T-helper 2 cell treated with Interferon-gamma antibody and Interleukin-4, amounts not matched to agents 100 ng/mL and 5 ng/mL, for 36 hours (primary cell): ENCODE results near the gene B4GALT1. TPM values are rescaled to one million over a fixed set of nuclear protein-coding genes. Genes with fewer than 3 reads are reported as not detected.

Experiments
- intact Hi-C: fragments of 100-400 bp; cut with micrococcal nuclease; formaldehyde crosslinking; loops from one replicate; pipeline ENCODE4 v1.15.1; 2023
- total RNA-seq: library from RNA; stranded (reverse); gene quantifications from 2 replicates; pipeline ENCODE4 v1.2.3, GENCODE V29; 2022

The B4GALT1 gene
- total RNA-seq, 1 donor from 2014 or later, result 41.8 TPM

DNA sequence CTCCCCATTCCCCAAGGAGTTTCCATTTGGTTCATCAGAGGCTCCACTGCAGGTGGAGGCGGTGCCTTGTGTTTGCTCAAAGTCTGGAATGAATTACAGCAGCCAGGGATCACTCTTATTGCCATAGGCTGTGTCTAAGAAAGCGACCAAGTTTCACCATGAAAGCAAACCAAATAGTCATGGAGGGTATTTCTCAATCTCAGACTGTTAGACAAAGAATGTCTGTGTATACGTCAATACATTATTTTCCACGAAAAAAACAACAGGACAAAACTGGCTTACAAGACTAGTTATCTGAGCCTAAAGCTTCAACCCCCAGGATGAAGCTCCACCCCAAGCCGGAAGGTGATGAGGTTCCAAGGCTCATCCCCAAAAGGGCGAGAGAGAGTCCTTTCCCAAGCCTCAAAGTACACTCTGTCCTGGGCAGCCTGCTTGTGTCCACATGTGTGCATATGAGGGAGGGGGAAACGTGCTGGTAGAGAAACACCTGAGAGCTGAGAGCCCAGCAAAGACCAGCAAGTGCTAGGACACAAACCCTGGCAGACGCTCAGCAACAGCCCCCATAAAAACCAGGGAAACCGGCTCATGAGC is 4.3 kb downstream of the B4GALT1 start:
- intact Hi-C loops, result loop anchor here (10.0 kb wide), 1 partner anchor 882 kb away; the partner anchor contains the start of gene UBAP2

DNA sequence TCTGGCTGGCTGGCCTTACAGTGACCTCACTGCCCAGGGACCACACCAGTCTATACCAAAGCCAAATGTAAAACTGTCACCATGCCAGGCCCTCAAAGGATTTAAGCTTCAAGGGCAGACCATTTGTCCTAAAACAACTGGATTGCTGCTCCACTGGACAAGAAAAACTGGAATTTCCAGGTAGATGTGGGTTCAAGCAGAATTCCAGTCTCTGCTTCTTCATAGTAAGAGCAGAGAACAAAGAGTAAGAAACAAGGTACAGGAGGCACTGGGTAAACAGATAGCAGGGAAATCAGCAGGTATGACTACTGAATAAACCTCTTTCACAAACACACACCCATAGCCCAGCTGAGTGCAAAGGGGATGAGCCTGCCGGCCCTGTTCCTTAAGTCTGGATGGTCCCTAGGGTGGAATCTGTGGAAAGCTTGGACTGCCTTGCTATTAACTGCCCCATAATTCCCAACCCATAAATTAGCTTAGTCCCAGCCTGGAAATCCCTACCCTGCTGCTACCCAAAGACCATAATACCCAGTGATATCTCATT is 5.5 kb downstream of the B4GALT1 start:
- intact Hi-C loops, result loop anchor here (10.0 kb wide), 1 partner anchor 883 kb away; the partner anchor contains the start of gene UBAP2

DNA sequence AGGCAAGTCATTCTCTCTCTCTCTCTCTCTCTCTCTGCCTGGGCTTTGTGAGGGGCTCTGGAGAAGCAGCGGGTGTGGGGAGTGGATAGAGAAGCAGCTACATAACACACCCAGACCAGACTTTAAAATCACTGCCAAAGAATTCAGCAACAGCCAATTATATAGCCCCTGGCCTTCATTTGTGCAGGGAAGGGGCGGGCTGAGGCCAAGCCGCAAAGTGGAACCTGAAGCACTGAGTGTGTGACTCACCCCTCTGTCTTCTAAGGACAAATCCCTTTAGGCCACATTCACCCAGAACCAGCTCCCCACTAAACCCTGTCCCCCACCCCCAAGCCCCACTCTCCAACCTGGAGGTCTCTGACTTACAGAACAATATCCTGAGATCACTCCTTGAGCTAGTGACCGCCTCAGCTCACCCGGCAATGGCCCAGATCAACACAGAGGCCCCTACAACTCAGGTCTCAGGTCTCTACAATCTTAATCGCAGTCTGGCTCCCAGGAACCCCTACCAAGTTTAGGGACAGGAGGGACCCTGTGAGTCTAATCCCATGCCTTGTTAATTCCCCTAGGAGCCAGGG is 6.0 kb downstream of the B4GALT1 start:
- intact Hi-C loops, result loop anchor here (10.0 kb wide), 1 partner anchor 884 kb away; the partner anchor contains the start of gene UBAP2

DNA sequence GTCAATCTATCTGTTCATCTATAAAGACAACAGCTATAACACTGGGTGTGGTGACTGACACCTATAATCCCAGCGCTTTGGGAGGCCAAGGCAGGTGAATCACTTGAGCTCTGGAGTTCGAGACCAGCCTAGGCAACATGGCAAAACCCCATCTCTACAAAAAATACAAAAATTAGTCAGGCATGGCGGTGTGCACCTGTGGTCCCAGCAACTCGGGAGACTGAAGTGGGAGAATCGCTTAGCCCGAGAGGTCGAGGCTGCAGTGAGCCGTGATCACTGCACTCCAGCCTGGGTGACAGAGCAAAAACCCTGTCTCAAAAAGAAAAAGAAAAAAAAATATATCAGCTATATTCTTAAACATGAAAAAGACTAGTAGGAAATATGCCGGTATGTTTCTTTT is 6.7 kb downstream of the B4GALT1 start:
- intact Hi-C loops, result loop anchor here (10.0 kb wide), 1 partner anchor 884 kb away; the partner anchor contains the start of gene UBAP2

DNA sequence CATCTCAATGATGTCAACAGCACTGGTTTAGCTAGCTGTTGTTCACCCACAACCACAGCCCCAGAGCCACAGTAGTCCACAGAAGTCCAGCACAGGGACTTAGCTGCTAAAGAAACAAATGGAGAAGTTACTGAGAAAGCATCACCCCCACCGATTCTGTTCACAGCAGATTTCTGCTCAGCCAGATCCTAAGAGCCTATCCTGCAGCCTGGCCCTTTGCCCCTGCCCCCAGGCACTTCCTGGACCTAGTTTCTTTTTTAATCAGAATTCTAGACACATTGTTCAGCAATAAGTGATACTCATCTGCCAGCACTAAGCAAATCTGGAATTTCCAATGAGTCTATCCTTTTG is 7.4 kb downstream of the B4GALT1 start:
- intact Hi-C loops, result loop anchor here (10.0 kb wide), 1 partner anchor 885 kb away; the partner anchor contains the start of gene UBAP2

DNA sequence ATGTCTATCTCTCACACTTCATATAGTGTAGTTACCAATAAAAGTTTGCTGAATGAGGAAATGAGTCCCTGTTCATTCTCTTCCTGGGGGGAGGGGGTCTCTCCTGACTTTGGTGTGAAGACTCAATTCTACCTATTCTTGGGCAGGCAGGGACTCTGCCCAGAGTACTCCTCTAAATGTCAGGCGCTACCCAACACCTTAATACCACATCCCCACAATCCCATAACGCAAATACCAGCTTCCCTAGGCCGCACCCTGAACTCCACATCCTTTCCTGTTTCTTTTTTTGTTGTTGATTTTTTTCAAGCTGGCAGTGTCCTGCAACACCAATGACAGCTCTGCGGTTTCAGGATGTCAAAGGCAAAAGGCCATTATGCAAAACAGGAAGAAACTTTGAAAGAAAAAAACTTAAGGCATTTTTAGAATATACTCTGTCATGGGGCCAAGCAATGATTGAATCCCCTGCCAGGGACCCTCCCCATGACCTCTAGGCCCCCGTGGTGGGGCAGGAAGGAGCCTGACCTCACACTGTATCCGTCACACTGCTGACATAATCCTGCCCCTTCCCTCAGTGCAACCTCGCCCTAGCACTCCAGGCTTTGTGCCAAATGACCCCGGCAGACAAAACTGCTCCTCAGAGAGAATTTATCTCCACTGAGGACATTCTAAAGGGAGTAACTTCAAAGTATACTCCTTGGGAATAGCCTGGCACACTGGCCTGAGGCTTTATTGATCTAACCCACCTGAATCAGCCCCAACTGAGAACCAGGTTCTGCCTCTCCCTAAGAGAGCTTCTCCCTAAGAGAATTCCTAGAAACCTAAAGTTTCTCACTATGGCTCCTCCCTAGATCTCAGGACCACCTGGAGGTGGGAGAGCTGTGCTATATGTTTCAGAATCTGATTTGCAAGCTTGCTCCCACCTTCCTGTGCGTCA is 8.0 kb downstream of the B4GALT1 start:
- intact Hi-C loops, result no loop called here

DNA sequence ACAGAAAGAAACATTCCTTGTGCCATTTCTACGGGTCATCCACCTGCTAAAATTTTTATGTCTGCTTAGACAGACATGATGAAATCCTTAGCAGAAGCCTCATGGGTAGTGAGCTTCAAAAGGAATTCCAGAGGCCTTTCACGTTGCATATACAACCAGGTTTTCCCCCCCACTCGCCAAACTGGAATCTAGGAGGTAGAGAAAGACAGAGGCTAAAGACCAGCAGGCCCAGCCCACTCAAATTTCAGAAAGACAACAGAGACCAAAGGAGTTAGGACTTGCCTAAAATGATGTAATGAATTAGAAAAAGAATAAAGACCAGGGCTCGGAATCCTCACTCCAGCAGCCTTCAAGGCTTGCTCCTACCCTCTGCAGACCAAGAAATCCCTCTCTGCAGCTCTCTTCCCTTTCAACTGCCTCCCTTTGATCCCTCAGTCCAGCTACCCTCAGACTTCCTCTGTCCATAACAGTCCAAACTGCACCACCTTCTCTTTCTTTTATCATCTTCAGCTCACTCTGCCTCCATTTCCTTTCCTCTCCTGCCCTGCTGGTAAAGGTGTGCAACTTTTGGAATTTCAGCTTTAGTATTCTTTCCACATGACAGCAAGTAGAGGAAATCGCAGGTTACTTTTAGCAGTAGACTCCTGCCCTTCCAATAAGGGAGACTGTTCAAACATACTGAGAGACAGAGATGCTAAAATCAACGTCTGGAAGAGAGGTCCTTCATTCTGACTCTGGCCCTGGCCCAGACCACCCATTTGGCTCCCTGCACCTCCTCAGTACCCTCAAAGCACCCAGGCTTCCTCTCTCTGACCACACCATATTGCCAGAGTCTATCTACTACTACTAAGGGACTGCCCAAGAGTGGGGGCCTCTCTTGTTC is 8.9 kb downstream of the B4GALT1 start:
- intact Hi-C loops, result no loop called here

DNA sequence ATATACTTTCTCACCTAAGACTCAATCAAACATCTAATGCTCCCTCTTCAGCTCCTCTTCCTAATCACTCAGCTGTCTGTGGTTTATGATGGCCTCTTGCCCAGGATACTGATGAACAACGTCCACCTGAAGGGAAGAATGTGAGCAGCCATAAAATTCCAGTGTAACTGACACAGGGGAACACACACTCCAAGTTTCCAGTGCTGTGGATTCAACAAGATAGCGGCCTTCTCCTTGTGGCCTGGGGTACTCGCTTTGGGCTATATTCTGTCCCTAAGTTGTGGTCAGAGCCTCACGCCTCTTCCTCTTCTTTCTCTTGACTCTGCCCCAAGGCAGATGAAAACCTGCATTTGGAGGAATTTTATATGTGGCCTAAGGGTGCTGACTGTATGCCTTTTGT is 11.7 kb downstream of the B4GALT1 start:
- intact Hi-C loops, result no loop called here

DNA sequence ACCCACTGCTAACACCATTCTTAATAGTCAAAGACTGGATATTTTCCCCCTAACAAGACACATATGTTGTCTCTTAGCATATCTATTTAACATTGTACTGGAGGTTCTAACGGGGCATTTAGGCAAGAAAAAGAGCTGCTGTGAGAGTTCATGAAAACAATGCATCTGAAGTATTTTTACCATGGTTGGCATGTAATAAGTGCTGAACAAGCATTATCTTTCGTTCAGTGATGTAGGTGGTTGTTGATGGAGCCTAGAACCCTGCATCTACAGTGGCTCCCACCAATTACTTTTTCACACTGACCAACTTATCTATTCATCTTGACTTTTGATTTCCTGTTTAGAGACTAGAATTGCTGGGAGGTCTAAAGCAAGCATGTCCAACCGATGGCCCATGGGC is 12.8 kb downstream of the B4GALT1 start:
- intact Hi-C loops, result no loop called here

DNA sequence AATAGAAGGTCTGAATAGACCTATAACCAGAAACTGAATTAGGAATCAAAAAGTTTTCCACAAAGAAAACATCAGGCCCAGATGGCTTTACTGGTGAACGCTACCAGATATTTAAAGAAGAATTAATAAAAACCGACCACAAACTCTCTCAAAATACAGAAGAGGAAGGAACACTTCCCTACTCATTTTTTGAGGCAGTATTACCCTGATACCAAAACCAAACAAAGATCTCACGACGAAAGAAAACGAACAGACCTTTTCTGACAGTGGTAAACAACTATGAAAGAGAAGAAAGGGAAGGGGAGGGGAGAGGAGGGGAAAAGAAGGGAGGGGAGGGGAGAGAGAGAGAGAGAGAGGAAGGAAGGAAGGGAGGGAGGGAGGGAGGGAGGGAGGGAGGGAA is 13.5 kb downstream of the B4GALT1 start:
- intact Hi-C loops, result no loop called here

DNA sequence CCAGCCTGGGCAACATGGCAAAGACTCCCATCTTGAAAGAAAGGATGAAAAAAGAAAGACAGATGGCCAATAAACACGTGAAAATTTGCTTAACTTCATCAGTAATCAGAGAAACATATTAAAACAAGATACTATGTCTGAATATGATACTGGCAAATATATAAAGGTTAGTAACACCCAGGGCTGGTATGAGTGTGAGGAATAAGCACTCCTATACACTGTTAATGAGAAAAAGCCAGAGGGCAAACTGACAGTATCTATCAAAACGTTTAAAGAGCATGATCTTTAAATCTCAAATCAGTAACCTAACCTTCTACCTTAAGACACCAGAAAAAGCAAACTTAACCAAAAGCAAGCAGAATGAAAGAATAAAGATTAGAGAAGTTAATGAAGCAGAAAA is 14.1 kb downstream of the B4GALT1 start:
- intact Hi-C loops, result no loop called here

DNA sequence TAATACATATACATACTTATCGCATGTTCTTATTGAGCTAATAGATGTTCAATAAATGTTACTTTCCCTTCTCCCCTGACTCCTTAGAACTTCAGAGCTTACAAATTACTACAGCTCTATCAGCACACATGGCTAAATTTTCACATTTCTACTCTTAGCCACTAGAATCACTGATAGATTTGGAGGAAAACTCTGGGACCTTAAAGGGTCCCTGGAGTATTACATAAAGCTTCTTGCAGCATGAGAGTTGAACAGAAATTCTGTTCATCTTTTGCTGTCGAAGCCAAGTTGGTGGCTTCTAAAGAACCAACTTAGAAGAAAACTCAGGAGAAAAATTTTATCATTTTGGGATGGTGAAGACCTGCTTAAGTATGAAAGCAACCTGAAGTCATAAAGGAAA is 15.5 kb downstream of the B4GALT1 start:
- intact Hi-C loops, result no loop called here

DNA sequence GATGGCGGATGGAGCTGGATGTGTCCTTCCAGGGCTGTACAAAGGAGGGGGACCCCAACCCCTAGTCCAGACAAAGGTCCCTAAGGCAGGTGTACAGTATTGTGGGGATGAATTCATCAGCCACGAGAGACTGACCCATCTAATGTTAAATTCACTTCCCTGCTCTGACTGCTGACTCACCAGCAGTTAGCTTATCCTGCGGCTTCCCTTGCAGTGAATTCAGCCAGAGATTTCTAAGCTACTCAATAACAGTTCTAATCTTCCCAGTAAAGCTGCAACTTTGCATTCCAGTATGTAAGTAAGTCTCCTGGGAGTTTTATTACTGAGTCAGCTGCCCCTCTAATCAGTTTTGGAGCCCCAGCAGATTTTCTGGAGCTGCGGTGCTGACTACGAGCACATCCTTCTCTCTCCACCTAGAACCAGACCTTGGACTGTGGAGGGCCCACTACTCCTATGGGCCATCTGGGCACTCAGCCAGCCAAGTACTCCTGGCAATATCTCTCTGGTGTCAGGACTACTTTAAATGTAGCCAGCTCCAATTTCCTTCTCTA is 16.1 kb downstream of the B4GALT1 start:
- intact Hi-C loops, result no loop called here

DNA sequence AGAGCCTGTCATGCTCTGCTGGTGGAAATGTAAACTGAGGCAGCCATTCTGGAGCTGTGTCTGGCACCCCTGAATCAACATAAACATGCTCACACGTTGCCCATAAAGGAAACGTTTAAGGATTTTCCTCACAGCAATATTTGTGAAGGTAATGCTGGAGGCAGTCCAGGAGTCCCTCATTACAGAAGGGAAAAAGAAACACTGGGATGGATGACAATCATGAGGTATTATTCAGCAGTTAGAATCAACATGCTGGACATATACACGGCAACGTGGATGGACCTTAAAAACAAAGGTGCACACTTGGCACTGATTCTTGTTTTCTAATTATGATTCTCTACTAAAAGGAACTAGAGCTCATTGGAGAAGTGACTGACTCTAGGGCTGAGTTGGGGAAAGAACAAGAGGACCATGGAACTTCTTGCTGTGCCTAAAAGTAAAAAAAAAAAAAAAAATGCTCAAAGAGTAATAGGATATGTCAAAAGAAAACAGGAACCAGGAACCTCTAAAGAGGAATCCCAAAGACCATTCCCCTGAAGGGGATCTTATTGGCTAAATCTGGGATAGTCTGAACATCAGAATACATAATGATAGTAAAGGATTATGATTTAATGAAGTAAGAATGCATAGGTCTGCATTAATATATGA is 18.6 kb downstream of the B4GALT1 start:
- intact Hi-C loops, result no loop called here

DNA sequence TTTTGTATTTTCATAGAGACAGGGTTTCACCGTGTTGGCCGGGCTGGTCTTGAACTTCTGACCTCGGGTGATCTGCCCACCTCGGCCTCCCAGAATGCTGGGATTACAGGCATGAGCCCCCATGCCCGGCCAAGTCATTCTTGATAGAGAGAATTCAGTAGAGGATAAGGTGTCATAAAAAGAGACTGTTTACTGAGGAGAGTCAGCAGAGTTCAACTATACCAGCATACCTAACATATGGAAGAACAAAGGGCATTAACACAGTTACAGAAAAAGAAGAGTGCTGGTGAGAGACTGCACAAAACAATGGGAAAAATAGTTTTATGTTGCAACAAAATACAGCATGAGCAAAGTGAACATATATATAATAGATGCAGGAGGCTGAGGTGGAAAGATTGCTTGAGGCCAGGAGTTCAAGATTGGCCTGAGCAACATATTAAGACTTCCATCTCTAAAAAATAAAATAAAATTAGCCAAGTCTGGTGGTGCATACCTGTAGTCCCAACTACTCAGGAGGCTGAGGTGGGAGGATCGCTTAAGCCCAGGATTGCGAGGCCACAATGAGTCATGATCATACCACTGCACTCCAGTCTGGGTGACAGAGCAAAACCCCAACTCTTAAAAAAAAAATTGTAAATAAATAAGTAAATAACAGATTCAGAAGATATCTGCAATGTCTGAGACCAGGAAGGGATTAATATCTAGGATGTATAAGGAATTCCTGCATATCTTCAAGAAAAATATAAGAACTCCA is 19.5 kb downstream of the B4GALT1 start:
- intact Hi-C loops, result no loop called here

DNA sequence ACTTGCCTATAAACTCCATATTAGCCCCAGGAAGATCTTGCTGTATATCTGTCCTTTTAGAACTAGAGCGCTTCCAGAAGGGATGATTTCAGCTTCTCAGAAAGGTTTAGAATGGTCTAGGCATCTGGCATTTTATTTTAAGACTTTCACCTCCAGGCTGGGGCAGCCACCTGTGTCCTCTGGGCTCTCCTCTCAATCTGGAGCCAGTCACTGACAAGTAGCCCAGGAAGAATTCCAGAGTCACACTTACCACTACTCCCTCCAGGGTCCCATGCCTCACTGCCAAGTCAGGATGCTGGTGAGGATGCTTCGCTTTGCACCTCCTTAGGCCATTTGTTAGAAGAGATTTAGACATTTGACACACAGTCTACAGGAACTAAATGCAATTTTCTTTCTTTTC is 20.8 kb downstream of the B4GALT1 start:
- intact Hi-C loops, result no loop called here

DNA sequence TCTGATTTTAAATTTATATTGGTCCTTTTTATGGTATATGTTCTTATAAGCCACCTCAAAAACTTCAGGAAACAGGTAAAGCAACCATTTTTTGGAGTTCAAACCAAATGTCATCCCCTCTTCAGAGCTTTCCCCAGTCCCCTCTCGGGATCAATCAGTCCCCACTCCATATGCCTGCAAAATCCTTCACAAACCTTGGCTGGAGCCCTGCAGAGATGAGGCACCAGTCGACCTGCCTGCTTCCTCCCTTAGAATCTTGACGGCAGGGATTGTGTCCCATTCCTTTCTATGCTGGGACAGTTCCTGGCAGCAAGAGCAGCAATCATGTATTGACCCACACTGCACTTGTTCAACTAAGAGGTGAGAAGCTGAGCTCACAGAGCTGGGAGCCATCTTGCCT is 22.6 kb downstream of the B4GALT1 start:
- intact Hi-C loops, result no loop called here

DNA sequence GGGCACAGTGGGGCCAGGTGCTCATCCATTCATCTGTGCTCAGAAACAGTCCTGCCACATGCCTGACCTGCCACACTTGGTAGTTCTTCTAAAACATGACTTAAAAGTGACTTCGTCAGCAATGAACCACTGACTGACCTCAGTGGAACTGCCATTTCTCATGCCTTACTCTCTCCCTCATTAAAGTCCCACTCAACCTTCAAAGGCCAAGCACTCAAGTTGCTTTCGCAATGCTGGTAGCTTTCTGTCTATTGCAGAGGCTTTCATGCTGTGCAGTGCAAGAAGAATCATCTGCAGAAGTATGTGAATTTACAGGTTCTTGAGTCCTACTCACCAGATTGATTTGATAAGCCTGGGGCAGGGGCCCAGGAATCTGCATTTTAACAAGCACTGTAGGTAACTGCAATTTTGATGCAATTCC is 23.9 kb downstream of the B4GALT1 start:
- intact Hi-C loops, result no loop called here

DNA sequence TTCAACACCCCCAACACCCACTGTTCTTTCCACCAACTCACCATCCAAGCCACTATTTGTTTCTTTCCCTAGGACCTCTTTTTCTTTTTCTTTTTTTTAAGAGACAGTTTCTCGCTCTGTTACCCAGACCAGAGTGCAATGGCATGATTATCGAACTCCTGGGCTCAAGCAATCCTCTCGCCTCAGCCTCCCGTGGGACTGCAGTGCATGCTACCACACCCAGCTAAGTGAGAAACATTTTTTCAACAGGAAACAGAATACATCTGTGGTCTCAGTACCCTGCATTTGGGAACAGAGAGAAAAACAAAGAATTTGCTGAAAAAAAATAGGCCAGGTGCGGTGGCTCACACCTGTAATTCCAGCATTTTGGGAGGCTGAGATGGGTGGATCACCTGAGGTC is 24.6 kb downstream of the B4GALT1 start:
- intact Hi-C loops, result no loop called here
